ENCODE results near the gene GRIA3.
"Not testable (repeated sequence)": the region's sequence is repeated elsewhere in the genome, so short reads cannot be mapped to it uniquely, and the experiment has no call there.

GRIA3 gene

DNA sequence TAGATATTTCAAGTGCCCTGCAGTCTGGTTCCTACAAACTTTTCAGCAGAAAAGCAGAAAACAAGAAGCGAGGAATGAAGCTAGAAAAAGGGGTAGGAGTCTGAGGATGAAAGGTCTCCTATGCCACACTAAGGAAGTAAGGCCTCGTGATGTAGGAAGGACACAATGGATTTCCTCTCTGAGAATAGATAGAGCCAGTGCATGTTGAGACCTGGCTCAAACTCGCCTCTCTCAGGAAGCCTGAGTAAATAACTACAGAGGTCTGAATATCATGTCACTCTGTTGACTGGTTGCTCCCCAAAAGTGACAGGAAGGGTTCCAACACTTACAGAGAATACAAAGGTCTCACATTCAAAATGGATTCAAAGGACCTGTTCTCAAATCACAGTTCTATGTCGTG is 93.3 kb downstream of the GRIA3 start:
- DNase-seq (ENCODE audit: low read depth) = no peak

DNA sequence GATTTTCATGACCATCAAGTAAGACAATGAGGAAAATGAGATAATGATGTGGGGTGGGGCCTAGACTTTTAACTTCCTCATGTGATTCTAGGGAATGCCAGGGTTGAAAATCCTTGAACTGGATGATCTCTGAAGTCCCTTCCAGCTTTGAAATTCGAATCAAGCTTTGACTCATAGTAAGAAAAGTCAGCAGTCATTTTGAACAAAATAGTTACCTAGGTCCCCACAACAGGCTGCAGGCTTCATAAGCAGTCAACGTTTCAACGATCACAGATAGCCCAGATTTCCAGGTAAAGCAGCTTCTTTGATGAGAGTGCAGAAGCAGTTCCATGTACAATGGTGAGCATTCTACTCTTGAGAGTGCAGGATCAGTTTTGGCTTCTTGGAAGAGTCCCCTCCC is 93.7 kb downstream of the GRIA3 start:
- DNase-seq (ENCODE audit: low read depth) = no peak

DNA sequence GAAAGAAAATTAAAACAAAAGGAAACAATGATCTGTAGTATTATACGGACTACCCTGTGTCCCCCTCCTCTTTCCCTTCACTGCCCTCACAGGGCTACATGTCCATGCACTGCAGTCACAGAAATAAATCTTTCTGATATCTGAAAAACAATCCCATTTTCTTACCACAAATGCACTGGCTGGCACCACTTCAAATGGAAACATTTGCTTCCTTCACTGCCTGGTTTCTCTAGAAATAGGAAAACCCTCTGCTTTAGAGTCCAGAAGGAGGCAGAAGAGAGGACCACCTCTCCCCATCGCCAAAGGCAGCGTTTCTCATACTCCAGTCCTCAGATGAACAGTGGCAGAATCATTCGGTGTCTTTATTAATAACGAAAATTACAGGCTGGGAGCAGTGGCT is 98.2 kb downstream of the GRIA3 start:
- no peak for DNase-seq (ENCODE audit: low read depth)

DNA sequence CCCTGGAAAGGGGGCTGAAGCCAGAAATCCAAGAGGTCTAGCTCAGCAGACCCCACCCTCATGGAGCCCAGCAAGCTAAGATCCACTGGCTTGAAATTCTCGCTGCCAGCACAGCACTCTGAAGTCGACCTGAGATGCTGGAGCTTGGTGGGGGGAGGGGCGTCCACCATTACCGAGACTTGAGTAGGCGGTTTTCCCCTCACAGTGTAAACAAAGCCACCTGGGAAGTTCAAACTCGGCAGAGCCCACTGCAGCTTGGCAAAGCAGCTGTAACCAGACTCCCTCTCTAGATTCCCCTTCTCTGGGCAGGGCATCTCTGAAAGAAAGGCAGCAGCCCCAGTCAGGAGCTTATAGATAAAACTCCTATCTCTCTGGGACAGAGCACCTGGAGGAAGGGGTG is 99.3 kb downstream of the GRIA3 start:
- not testable (repeated sequence) for DNase-seq (ENCODE audit: low read depth)

DNA sequence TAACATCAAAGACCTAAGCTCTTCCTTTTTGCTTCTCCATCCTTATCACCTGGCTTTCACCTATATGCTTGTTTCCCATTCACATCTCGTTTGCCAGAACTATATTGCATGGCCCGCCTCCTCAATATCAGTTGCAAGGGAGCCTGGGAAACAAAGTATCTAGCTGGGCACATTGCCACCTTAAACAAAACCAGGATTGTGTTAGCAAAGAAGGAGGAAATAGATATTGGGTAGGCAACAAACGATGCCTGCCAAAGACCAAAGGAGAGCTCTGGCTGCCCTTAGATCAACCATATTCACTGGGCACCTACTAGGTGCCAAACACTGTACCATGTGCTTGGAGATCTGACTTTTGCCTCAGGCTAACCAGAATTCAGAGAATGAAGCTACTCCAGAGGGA is 107.5 kb downstream of the GRIA3 start:
- DNase-seq (ENCODE audit: low read depth) = no peak

DNA sequence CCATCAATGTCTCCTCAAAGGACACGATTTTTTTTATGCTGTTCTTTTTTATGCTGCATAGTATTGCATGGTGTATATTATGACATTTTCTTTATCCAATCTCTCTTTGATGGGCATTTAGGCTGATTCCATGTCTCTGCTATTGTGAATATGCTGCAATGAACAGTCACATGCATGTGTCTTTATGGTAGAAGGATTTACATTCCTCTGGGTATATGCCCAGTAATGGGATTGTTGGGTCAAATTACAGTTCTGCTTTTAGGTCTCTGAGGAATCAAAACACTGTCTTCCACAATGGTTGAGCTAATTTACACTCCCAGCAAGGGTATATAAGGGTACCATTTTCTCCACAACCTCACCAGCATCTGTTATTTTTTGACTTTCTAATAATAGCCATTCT is 113.9 kb downstream of the GRIA3 start:
- no peak for DNase-seq (ENCODE audit: low read depth)

DNA sequence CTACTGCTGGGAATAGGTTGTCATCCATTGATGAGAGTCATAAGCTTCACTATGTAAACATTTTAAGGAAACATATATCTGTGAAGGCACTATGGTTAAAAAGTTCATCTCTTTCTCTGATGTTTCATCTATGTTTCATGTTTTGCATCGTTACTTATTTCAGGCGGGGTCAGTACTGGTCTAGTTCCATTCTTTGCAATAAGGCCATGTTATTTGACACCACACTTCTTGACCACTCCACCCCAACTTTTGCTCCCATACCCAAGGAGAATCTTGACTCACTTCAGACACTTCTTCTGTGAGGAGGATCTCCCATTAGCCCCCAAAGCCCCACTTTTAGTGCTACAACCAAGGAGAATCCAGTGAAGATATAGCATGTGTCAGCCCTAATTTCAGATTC is 119.4 kb downstream of the GRIA3 start:
- no peak for DNase-seq (ENCODE audit: low read depth)

DNA sequence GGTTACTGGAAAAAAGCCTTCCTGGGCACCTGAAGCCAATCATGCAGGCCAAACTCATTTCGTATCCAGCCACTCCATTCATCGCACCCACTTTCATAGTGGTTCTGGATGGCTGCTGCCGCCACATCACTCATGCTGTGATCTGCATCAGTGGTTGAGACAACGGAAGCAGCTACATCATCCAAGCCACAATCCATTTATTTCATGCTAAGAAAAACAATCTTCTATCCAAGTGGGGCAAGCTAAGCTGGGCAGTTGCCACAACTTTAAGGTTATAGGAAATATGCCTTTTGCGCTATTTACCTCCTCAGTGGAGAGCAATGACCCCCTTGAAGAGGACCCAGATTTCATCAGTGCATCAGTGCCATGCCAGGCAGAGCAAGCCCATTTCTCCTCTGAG is 124.6 kb downstream of the GRIA3 start:
- no peak for DNase-seq (ENCODE audit: low read depth)

DNA sequence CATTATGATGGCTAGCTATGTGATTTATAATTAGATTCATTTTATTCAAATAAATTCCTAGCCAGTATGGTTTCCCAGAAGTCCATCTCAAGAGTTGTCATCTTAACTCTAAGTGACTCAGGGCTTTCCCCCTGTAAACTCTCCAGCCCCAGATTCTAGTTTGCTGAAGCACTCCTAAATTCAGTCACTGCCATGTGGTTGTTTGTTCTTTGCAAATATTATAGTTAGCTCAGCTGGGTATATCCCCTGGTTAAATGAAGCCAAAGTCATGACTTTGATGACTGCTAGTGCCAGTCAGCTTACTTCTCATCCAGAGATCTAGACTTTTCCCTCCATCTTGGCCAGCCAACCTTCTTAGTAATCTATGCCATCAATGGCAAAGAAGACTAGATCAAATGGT is 126.0 kb downstream of the GRIA3 start:
- DNase-seq (ENCODE audit: low read depth) = no peak

DNA sequence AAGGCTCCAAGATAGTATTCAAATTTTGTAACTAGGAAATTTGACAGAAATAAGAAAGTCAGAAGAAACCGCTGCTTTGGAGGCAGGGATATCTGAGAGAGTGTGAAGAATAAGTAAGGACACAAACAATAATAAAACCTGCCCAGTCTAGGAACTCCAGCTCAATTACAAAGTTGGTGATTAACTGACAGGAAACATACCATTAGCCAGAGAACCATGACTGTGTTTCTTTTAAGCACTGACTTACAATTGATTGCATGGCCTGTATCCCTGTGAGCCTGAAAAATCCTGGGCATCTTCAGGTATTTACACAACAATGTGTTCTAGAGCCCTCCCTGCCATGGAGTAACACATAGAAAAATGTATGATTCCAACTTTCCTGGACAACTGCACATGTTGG is 127.4 kb downstream of the GRIA3 start:
- DNase-seq (ENCODE audit: low read depth) = no peak

DNA sequence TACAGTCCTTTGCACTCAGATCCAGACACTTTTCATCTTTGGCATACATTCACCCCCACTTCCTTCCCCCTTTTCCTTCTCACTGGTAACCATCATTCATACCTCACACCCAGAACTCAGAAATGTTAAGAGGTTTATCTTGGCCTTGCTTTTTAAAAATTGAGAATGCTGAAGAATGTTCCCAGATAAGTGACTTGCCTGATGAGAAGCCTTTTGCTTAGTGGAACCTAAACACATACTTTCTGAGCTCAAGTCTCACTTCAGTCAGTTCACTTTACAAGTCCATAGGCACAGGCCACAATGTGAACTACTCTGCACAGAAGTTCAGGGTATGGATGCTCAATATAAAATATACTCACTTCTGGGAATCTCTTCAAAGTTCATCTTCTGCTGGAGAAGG is 129.4 kb downstream of the GRIA3 start:
- no peak for DNase-seq (ENCODE audit: low read depth)

DNA sequence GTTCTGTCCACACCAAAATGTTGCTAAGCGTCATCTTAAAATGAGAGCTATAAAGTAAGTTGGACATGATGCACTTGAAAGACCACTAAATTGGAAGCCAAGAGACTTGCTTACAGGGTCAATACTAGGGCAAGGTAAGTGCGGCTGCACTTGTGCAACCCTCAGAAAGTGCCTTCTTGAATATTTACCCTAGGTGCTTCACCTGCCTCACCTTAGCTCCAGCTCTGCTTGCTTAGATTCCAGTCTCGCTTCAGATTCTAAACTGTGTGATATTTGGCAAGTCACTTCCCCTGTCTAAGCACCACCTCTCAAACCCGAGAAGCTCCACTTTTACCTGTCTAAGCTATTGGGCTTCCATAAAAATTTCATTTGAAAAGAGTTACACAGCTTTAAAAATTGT is 136.5 kb downstream of the GRIA3 start:
- DNase-seq (ENCODE audit: low read depth) = no peak

DNA sequence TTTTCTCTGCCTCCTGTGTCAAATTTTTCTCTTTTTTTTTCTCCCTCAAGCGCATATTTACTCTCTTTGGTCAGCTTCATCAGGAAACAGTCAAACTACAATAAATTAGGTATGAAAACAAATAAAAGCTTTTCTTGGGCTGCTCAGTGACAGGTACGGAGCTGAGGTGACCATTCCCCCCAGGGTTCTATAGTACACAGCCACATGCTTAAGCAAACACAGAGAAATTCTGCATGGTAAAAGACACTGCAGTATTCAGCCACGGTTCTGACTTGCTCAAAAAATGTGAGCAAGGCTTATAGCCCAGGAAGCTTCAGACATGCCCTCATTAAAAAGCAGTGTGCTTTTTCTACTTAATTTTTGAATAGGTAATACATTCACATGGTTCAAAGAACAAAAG is 138.5 kb downstream of the GRIA3 start:
- DNase-seq (ENCODE audit: low read depth) = no peak

DNA sequence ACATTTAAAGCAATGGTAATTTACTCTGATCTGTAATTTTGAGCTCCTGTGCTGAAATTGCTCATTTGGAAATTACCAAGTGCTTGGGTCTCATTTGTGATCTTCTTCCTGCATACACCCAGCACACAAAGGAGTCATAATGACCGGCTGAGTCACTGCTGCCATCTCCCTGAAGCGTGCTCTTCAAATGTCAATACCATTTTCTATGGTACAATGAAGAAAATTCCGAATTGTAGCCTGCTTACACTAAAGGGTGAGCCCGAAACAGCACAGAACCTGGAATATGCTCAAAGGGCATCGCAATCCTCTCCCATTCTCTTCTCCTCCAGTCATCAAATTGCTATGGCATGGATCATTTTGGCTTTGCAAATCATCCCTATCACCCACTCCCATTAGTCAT is 140.5 kb downstream of the GRIA3 start:
- DNase-seq (ENCODE audit: low read depth) = no peak

DNA sequence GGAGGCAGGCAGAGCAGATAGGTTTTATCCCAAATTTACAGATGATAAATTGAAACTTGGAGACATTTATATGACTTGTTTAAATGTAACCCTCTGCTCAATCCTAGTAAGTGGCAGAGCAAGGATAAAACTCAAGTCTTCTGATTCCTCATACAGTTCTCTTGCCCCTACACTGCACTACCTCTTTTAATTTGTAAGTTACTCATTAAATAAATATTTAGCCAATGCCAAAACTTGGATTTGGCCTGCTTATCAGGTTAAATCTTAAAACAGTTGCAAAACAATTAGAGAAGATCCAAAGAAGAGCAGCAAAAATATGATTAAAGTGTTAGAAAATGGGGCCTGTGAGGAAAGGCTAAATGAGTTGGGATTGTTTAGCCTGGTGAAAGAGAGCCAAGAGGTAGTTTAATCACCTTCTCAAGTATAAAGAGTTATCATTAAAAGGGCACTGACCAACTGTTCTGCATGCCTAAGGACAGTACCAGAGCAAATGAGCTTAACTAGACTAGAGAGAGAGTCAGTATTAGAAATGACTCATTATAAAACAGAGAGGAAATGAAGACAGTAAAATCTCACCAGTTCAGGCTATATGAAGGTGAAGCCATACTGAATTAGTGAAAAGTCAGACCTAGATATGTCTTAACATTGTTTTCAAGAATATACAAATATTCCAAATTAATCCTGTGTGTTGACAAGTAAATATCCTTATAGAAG is 146.3 kb downstream of the GRIA3 start:
- no peak for DNase-seq (ENCODE audit: low read depth)

DNA sequence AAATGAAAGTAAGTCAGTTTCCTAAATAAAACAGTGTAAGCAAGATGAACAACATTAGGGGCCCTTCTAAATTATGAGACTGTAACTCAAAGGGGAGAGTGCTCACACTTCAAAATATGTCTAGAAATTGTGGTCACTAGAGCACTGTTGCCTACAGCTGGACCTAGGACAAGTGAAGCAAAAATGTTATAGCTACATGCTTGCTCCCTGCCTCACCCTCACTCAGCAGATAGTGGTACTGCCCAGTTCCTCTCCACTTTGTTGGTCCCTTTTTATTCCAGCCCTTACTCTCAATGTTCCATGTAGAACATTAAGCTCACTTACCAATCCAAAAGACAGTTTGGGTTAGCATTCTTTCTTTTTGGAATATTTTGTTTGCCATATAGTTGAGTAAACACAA is 147.3 kb downstream of the GRIA3 start:
- DNase-seq (ENCODE audit: low read depth) = no peak

DNA sequence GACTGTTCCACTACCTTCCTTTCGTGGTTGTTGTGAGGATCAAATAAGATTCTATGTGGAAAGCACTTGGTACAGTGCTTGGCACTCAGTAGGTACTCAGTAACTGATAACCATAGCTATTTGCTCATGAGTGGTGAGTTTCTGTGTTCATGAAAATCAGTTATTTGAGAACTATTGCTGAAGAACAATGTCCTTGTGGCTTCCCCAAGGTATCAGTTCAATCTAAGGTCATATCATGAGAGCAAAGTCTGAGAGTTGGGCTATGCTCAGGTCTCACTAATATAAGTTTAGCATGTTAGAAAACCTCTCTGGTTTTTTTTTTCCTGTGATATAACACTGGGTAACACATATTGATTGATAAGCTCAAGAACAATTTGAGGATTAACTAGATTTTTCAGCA is 147.8 kb downstream of the GRIA3 start:
- DNase-seq (ENCODE audit: low read depth) = no peak

DNA sequence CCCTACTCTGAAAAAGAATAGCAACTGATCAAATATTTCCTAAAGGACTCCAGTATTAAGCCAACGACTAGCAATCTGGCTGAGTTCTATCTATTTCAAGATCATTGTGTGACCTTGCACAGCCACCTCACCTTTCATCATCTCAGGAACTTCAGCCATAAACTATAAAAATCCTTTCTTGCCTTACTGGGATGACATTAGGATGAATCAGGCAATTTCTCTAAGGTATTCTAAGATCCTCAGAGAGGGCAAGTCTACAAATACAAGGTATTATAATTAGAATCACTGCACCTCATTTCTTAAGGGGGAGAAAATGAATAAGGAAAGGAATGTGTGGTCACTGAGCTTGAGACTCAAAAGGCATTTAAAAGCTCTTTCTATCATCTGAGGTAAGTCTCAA is 152.6 kb downstream of the GRIA3 start:
- DNase-seq (ENCODE audit: low read depth) = no peak

DNA sequence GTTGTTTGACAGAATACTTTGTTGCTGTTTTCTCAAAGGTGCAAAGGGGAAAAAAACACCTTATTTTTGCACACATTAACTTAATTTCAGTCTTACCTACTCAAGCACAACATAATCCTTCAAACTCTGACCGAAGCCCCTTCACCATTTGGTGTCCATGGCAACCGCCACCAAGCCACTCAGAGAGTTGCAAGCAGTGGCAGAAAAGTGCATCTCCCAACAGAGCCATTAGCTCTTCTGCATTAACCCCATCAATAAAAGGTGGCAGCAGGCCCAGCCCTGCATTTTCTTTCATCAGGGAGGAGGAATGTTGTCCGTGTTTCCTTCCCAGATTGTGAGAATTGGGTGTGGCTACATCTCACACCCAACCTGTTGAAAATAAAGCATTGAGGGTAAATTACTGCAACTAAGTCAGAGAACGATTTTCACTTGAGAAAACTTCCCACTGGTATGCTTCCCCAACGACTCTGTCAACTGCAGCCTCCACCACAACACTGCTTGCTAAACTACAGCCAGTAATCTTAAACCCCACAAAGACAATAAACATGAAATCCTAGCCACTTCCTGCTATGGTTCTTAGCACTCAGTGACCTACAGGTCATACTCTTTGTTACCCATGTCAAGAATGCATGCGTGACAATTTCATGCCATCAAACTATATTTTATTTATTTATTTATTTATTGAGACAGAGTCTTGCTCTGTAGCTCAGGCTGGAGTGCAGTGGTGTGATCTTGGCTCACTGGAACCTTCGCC is 154.0 kb downstream of the GRIA3 start:
- no peak for DNase-seq (ENCODE audit: low read depth)

DNA sequence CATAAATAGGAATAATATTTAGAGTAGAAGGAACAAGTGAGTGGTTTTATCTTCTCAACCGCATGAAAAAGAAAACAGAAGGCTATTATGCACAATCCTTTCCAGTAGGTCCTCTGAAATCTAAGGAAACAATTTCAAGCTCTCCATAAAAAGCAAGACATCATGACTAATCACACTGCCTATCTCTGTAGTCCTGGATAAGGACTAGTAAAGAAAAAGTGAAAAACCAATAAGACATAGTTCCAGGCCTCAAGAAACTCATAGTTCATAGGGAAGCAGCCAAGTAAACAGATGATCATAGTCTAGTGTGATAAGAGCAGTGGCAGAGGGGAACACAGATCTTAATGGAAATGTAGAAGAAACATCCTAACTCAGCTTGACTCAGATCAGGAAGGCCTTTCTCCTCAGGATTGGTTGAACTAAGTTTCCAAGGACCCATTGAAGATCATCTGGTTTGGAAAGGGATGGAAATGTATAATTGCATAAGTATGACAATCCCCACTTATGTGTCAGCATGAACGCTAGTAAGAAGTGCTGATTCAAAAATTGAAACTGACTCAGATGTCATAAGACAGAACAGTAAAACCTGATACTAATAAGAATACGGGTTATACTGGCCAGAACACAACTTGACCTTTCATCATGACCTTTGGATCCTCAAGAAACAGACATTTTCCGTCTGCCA is 155.3 kb downstream of the GRIA3 start:
- DNase-seq (ENCODE audit: low read depth) = no peak

DNA sequence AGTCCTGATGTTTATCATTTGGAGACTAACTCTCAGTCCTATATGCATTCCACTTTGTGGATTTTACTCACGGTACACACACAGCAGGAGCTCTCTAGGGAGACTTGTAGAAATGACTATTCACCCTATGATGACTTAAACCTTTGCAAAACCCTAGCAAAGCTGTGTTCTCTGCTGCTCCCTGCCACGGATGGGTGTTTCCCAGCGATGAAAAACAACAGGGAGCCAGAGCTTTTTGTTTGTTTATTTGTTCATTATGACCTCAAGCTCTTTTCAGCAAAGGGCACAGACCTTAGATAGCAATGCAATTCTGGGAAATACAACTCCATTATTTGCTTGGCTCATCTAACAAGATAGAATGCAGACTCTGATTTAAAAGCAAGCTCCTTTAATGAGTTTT is 156.6 kb downstream of the GRIA3 start:
- DNase-seq (ENCODE audit: low read depth) = no peak

DNA sequence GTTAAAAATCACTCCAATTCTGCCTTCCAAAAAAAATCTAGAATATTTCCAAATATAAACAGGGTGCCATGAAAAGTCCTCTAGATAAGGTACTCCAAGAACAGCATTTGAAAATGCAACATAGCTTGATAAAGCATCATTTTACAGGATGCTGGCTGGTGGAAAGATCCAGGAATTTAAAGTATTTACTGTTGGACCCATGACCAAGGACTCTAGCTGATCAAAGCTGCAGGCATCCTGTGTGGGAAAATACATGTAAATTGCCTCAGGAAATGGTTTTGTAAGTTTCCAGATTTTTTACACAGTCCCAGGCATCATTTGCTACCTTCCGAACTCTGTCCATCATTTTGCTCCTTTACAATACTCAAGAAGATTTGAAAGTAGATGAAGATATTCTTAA is 164.4 kb downstream of the GRIA3 start:
- no peak for DNase-seq (ENCODE audit: low read depth)

DNA sequence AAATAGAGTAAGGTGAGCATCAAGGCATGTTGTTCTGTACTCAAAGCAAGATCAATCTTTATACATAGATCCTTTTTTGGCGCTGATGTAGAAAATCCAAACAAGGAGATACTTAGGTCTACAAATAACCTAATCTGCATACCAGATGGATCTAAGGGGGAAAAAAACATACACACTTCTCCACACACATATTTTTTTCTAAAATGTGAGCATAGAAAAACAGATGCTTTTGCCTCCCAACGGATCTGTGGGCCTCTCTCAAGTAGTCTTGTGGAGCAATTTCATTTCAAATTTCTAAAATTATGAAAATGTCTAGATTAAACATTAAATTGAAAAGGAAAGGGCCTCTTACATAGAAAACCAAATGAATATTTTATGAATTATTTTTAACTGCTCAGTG is 166.1 kb downstream of the GRIA3 start:
- no peak for DNase-seq (ENCODE audit: low read depth)

All from activated T-cell treated with anti-CD3 and anti-CD28 coated beads for 24 hours (primary cell).